Endothelial cell of umbilical vein (primary cell): ENCODE data around the gene ALDH1A2. TPM values are rescaled to one million over a fixed set of nuclear protein-coding genes. Genes with fewer than 3 reads are reported as not detected.

Experiments
- BruUV-seq: library from RNA; stranded (reverse); fragments of 400-500 nt; replicated peaks from 2 replicates; lab custom pipeline; 2021; lab: Mats Ljungman, UMichigan
- CTCF ChIA-PET: fragments of 300-600, 350-600 bp; sonication (Branson Sonifier 250); formaldehyde crosslinking; loops from one replicate; lab custom pipeline; 2021; ENCODE audit warnings: antibody characterized with exemption, inconsistent platforms; lab: Charles Lee
- POLR2A ChIA-PET: fragments of 300-600, 350-600 bp; sonication (Branson Sonifier 250); formaldehyde crosslinking; loops from one replicate; lab custom pipeline; 2021; ENCODE audit warnings: antibody characterized with exemption, inconsistent platforms; lab: Charles Lee
- DNase-seq: peaks from one replicate; pipeline ENCODE4 v3.0.0-alpha.2; 2011; ENCODE audit warnings: low read depth, low spot score
- FAIRE-seq: peaks from 2 replicates; lab custom pipeline; 2011; peaks lifted over from hg19 to GRCh38; lab: Jason Lieb, UNC
- H2AFZ ChIP-seq: 2 replicates; pipeline ENCODE4 v1.6.0; 2012; ENCODE audit warnings: low read depth, low read length, control low read depth, inconsistent platforms
- H3K27ac ChIP-seq: 2 replicates; pipeline ENCODE4 v1.5.1; 2011; ENCODE audit warnings: low read depth, mild to moderate bottlenecking, control low read depth, low read length, moderate library complexity; ENCODE audit not compliant: insufficient read depth
- H3K27me3 ChIP-seq, 2 experiments: 2 replicates each; pipeline versions ENCODE4 v1.6.0 to v1.6.1; 2011; ENCODE audit warnings: low read length in 2 of 2, mixed read lengths in 1 of 2; ENCODE audit not compliant: control insufficient read depth in 2 of 2, insufficient read depth in 2 of 2
- H3K36me3 ChIP-seq, 2 experiments: 2 replicates in 1 of 2; 3 replicates in 1 of 2; pipeline ENCODE4 v1.5.1; 2011; ENCODE audit warnings: low read length in 2 of 2, mild to moderate bottlenecking in 1 of 2, moderate library complexity in 1 of 2; ENCODE audit not compliant: control insufficient read depth in 2 of 2, insufficient read depth in 2 of 2; ENCODE audit errors: extremely low read depth in 1 of 2
- H3K4me1 ChIP-seq: 3 replicates; pipeline ENCODE4 v1.5.1; 2011; ENCODE audit warnings: mild to moderate bottlenecking, low read length; ENCODE audit not compliant: control insufficient read depth, insufficient read depth; ENCODE audit errors: extremely low read depth
- H3K4me2 ChIP-seq: 2 replicates; pipeline ENCODE4 v1.6.1; 2011; ENCODE audit warnings: low read length, control low read depth, mixed read lengths; ENCODE audit not compliant: insufficient read depth
- H3K4me3 ChIP-seq, 3 experiments: fragments of 200-600 bp in 1 of 3; sonication (generic), shearing (Covaris generic) in 1 of 3; replicated peaks in 1 of 3; 2 replicates each; pipeline ENCODE4 v1.5.1; 2011 to 2016; ENCODE audit warnings: control low read depth in 3 of 3, low read length in 3 of 3, mild to moderate bottlenecking in 2 of 3, inconsistent platforms in 1 of 3, low read depth in 1 of 3, moderate library complexity in 1 of 3; ENCODE audit not compliant: insufficient read depth in 1 of 3
- H3K79me2 ChIP-seq: 2 replicates; pipeline ENCODE4 v1.6.0; 2012; ENCODE audit warnings: low read length, inconsistent platforms; ENCODE audit not compliant: control insufficient read depth, insufficient read depth
- H3K9ac ChIP-seq: replicated peaks from 2 replicates; pipeline ENCODE3; 2011; ENCODE audit warnings: low read length, control low read depth; ENCODE audit not compliant: insufficient read depth; ENCODE audit errors: extremely low read depth
- H3K9me1 ChIP-seq: replicated peaks from 3 replicates; pipeline ENCODE4 v1.6.0; 2011; ENCODE audit warnings: mild to moderate bottlenecking, low read length; ENCODE audit not compliant: control insufficient read depth, insufficient read depth; ENCODE audit errors: extremely low read depth
- H3K9me3 ChIP-seq: replicated peaks from 2 replicates; pipeline ENCODE4 v1.5.1; 2012; ENCODE audit warnings: low read length, inconsistent platforms; ENCODE audit not compliant: control insufficient read depth, insufficient read depth
- H4K20me1 ChIP-seq: replicated peaks from 2 replicates; pipeline ENCODE3; 2011; ENCODE audit warnings: mild to moderate bottlenecking, low read length; ENCODE audit not compliant: control insufficient read depth, insufficient read depth; ENCODE audit errors: extremely low read depth
- CTCF ChIP-seq, 2 donors: IDR thresholded peaks; 1 replicate in 1 of 2; 2 replicates in 1 of 2; pipeline ENCODE4 v1.5.1; 2011; ENCODE audit warnings: low read length in 2 of 2, mild to moderate bottlenecking in 2 of 2, moderate library complexity in 2 of 2, control low read depth in 1 of 2, inconsistent platforms in 1 of 2, low read depth in 1 of 2; ENCODE audit not compliant: insufficient read depth in 1 of 2; ENCODE audit errors: extremely low read depth in 1 of 2
- EZH2 ChIP-seq: IDR thresholded peaks from 2 replicates; pipeline ENCODE4 v1.6.1; 2012; ENCODE audit warnings: borderline replicate concordance, low read depth, mild to moderate bottlenecking, moderate library complexity, low read length, inconsistent platforms; ENCODE audit not compliant: severe bottlenecking
- FOS ChIP-seq: IDR thresholded peaks from 2 replicates; pipeline ENCODE4 v1.6.1; 2011; ENCODE audit warnings: mild to moderate bottlenecking, low read length, moderate library complexity, borderline replicate concordance; ENCODE audit not compliant: insufficient read depth
- GATA2 ChIP-seq: IDR thresholded peaks from 2 replicates; pipeline ENCODE4 v1.7.0; 2011; ENCODE audit warnings: low read depth, mild to moderate bottlenecking, moderate library complexity, mixed read lengths, low read length; ENCODE audit not compliant: insufficient read length, insufficient read depth
- JUN ChIP-seq: IDR thresholded peaks from 2 replicates; pipeline ENCODE4 v1.6.1; 2011; ENCODE audit warnings: borderline replicate concordance, low read depth; ENCODE audit not compliant: insufficient read length, insufficient read depth
- MAX ChIP-seq: IDR thresholded peaks from 2 replicates; pipeline ENCODE4 v1.6.1; 2011; ENCODE audit not compliant: insufficient read depth, insufficient read length
- MYC ChIP-seq: IDR thresholded peaks from one replicate; pipeline ENCODE4 v1.6.1; 2011; ENCODE audit warnings: mild to moderate bottlenecking, low read depth, low read length
- POLR2A ChIP-seq: IDR thresholded peaks from 2 replicates; pipeline ENCODE4 v1.6.1; 2012; ENCODE audit warnings: low read depth, mild to moderate bottlenecking, control low read depth, low read length
- POLR2AphosphoS5 ChIP-seq: IDR thresholded peaks from 2 replicates; pipeline ENCODE4 v1.6.1; 2012; ENCODE audit warnings: low read depth, mild to moderate bottlenecking, control low read depth, low read length, moderate library complexity; ENCODE audit not compliant: insufficient read depth
- dilution Hi-C: fragments of 300-500 bp; cut with MboI; formaldehyde crosslinking; loops from one replicate; pipeline ENCODE4 v1.15.0; 2019; ENCODE audit warnings: low sequenced_read_pairs; ENCODE audit not compliant: extremely low pct_ligation_motif_present
- intact Hi-C: fragments of 100-400 bp; cut with micrococcal nuclease; formaldehyde crosslinking; loops from one replicate; pipeline ENCODE4 v1.10.0; 2022
- polyA plus RNA-seq, 4 experiments: library from polyadenylated mRNA; depleted of rRNA in 3 of 4; stranded (reverse) in 3 of 4; unstranded in 1 of 4; fragments of >200 nt; gene quantifications; 2 replicates each; pipeline versions ENCODE4 v1.2.1 to v1.2.3, GENCODE V29; 2011 to 2012; ENCODE audit warnings: missing spikeins in 1 of 4
- total RNA-seq: library from RNA; stranded (reverse); gene quantifications from 2 replicates; pipeline ENCODE4 v1.2.3, GENCODE V29; 2021

The ALDH1A2 gene
- total and polyA plus RNA-seq, 2 donors (not counting 3 experiments of a cell fraction or from before 2014, with no cell fraction given): 16.3 to 34.9 TPM

DNA sequence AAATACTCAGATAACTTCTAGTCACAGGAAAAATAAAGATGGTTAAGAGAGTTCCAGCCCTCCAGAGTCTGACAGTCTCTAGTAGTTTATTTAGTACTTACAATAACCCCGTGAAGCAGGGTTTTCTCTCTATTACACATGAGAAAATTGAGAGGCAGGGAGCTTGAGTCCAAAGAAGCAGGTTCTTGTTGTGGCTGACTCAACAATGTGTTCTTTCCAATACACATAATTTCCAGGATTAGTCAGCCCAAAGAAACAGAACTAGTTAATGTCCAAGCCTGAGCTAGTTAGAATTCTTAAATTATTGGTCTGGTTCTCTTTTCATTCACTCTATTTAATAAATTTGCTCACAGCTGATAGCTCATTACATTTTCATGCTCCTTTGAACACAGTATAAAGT lies 49.9 kb downstream of the ALDH1A2 start:
- Histone ChIP-seq H3K9me1 (no peaks in the 10 kb centered on the region), H3K79me2 (no peaks in the 10 kb centered on the region), H3K9me3 (no peaks in the 10 kb centered on the region), H3K4me3 (no peak overlapping the region), H4K20me1 (no peaks in the 10 kb centered on the region), H3K4me1 (peaks cover 12% of the 10 kb centered on the region), H3K27me3 (no peaks in the 10 kb centered on the region), H3K36me3 (no peaks in the 10 kb centered on the region), H3K4me2 (no peak overlapping the region), H3K9ac (no peak overlapping the region), H3K27ac (no peak overlapping the region), H2AFZ (no peak overlapping the region)
- no TSS peak for BruUV-seq
- no peak for FAIRE-seq
- POLR2A ChIA-PET: no interaction called here
- dilution Hi-C loops (no loop called here), intact Hi-C loops (no loop called here)
- CTCF ChIA-PET: interaction anchor here (0.7 to 1.2 kb wide), 5 partner anchors 19 to 149 kb away, joined by 3 read pairs; partner anchors contain the start of gene ALDH1A2
- peak; percentile 20 for DNase-seq
- TF ChIP-seq JUN (no peak), FOS (no peak), MYC (no peak), EZH2 (no peak), POLR2A (no peak), GATA2 (no peak), POLR2AphosphoS5 (no peak), CTCF (IDR thresholded peaks at IDR 0.05; ENCODE audit: extremely low read depth in 1 of 2, insufficient read depth in 1 of 2, low read depth in 1 of 2, low read length in 2 of 2) (no peak), MAX (no peak)
